M059J (cell line): ENCODE measurements around the gene MRTFB. TPM values are rescaled to one million over a fixed set of nuclear protein-coding genes. Genes with fewer than 3 reads are reported as not detected.

Source experiments
- DNase-seq: peaks from one replicate; pipeline ENCODE4 v3.0.0-alpha.2; 2012; ENCODE audit warnings: low read depth
- total RNA-seq: library from RNA; depleted of rRNA; stranded (reverse); fragments of >200 nt; shearing (Covaris generic); gene quantifications from 2 replicates; pipeline ENCODE4 v1.2.3, GENCODE V29; 2014

The MRTFB gene
- total RNA-seq, 1 experiment from 2014 or later = 15.0 TPM

- peak; percentile 93 for DNase-seq
These were observed 214.6 kb downstream of the MRTFB start for GRCh38 chr16:14285513-14286367.

GRCh38 chr16:14286368-14287230 lies 215.5 kb downstream of the MRTFB start:
- DNase-seq = no peak

GRCh38 chr16:14289692-14290340 lies 218.7 kb downstream of the MRTFB start:
- peak; percentile 29 for DNase-seq

- no peak for DNase-seq
These were observed 220.2 kb downstream of the MRTFB start for GRCh38 chr16:14291286-14291685.

GRCh38 chr16:14292051-14292825 lies 221.1 kb downstream of the MRTFB start:
- no peak for DNase-seq

GRCh38 chr16:14296663-14297062 lies 225.5 kb downstream of the MRTFB start:
- DNase-seq = no peak

- no peak for DNase-seq
These were observed 227.4 kb downstream of the MRTFB start for GRCh38 chr16:14298374-14299122.

- DNase-seq = peak; percentile 85
These were observed 229.6 kb downstream of the MRTFB start for GRCh38 chr16:14300705-14301168.

- DNase-seq = peak; percentile 63
These were observed 230.3 kb downstream of the MRTFB start for GRCh38 chr16:14301169-14302030.

GRCh38 chr16:14302031-14302398 lies 230.9 kb downstream of the MRTFB start:
- peak; percentile 73 for DNase-seq

- peak; percentile 25 for DNase-seq
These were observed 231.5 kb downstream of the MRTFB start for GRCh38 chr16:14302399-14303181.

GRCh38 chr16:14303182-14303618 lies 232.1 kb downstream of the MRTFB start:
- peak; percentile 32 for DNase-seq

- no peak for DNase-seq
These were observed 232.7 kb downstream of the MRTFB start for GRCh38 chr16:14303639-14304394.

- no peak for DNase-seq
These were observed 233.9 kb downstream of the MRTFB start for GRCh38 chr16:14304891-14305460.

GRCh38 chr16:14306485-14307058 lies 235.5 kb downstream of the MRTFB start:
- no peak for DNase-seq

- no peak for DNase-seq
These were observed 236.0 kb downstream of the MRTFB start for GRCh38 chr16:14307059-14307526.
